CD4-positive, alpha-beta T cell treated with Interleukin-15 for 1 hour (primary cell): ENCODE data around the gene C19orf38.
"Not testable (repeated sequence)": the region's sequence is repeated elsewhere in the genome, so short reads cannot be mapped to it uniquely, and the experiment has no call there.

ENCODE experiments used
- DNase-seq: peaks from one replicate; pipeline ENCODE4 v3.0.0-alpha.2; 2020

The C19orf38 gene

DNA sequence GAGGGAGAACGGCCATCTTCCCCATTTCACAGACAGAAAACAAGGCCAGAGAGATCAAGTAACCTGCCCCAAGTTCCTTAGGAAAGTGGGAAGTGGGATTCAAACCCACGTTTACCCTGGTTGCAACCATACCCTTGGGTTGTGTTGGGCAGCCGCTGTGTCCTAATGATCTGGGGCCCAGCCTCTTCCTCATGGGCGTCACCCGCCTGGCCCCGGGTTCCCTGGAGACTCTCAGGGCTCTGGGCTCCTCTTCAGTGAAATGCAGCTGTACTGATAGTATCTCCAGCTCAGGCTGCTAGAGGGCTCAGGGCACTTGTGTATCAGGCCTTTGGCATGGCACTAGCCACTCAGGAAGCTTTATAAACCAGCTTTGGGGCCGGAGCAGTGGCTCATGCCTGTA lies 22.0 kb upstream of the C19orf38 start:
- no peak for DNase-seq

DNA sequence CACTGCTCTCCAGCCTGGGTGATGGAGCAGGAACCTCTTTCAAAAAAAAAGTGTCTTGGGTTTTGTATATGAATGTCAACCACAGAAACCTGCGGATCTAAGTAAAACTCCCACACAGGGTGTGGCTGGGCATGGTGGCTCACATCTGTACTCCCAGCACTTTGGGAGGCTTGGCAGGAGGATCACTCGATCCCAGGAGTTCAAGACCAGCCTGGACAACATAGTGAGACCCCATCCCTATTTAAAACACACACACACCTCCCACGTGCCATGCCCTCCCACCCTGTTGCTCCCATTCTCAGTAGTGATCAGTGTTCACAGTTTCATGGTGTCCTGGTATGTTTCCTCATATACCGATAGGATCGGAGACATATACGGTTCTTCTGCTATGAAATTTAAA lies 21.4 kb upstream of the C19orf38 start:
- DNase-seq: no peak

DNA sequence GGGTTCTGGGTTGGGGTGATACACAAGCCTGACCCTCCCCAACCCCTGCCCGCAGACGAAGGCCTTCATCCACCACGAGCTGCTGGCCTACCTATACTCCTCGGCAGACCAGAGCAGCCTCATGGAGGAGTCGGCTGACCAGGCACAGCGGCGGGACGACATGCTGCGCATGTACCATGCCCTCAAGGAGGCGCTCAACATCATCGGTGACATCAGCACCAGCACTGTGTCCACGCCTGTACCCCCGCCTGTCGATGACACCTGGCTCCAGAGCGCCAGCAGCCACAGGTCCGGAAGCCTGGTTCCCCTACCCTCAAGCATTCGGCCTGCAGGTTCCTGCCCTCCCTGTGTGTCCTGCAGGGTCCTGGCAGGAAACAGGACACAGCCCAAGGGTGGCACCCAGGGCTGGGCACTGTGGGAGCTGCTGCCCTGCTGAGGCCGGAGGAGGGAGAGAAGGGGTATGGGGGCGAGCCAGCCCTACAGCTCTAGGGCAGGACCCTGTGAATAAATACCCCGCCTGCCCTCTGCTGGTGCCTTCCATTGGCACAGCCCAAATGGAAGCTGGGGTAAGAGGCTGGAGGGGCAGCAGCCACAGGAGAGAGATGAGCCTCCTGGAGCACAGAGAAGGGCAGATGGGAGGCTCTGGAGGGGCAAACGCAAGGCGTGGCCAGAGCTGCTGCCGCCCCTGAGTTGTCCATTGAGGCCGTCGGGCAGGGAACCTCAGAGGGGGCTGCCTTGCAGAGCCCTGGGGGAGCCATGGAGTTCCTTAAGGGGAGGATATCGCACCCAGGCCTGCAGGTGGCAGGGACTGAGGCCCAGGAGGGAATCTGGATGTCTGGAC lies 19.0 kb upstream of the C19orf38 start:
- DNase-seq: no peak

DNA sequence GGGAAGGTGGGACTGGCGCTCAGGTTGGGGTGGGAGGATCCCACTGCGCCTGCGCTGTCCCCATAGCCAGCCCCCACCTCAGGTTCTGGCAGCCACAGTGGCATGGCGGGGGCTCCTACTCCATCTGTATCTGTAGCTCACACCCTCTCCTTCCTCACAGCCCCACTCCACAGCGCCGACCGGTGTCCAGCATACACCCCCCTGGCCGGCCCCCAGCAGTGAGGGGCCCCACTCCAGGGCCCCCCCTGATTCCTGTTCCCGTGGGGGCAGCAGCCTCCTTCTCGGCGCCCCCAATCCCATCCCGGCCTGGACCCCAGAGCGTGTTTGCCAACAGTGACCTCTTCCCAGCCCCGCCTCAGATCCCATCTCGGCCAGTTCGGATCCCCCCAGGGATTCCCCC lies 18.2 kb upstream of the C19orf38 start:
- no peak for DNase-seq

DNA sequence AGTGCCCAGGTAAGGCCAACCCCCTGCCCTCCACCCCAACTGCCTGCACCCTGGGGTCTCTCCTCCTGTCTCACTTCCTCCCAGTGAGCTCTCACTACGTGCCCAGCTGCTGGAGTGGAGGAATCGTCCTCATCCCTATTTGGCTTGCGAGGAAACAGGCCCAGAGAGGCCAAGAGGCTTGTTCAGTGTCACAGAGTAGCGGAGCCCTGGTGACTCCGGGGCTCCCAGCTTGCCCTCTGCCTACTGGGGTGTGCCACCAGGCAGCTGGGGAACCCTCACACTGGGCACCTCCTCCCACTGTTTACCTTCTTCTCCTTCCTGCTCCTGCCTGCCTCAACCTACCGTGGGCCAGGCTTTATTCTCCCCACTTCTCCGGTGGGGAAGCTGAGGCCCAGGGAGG lies 17.8 kb upstream of the C19orf38 start:
- no peak for DNase-seq

DNA sequence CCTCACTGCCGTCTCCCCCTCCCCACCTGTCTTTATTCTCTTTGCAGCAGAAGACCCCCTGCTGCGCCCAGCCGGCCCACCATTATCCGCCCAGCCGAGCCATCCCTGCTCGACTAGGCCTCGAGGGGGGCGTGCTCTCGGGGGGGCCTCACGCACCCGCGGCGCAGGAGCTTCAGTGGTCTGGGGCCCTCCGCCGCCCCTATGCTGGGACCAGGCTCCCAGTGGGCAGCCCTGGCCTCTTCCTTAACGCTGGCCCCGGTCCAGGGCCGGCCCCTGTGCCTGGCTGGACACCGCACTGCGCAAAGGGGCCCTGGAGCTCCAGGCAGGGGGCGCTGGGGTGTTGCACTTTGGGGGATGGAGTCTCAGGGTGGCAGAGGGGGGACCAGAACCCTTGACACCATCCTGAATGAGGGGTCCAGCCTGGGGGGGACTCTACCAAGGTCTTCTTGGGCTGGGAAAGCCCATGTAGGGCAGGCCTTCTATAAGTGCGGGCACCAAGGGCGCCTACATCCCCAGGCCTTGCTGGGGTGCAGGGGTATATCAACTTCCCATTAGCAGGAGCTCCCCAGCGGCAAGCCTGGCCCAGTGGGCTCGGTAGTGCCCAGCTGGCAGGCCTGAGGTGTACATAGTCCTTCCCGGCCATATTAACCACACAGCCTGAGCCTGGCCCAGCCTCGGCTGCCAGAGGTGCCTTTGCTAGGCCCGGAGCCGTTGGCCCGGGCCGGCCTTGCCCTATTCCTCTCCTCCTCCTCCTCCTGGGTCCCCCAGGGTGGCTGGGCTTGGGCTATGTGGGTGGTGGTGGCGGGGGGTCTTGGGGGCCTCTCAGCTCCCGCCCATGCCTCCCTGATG lies 17.1 kb upstream of the C19orf38 start:
- DNase-seq: no peak

DNA sequence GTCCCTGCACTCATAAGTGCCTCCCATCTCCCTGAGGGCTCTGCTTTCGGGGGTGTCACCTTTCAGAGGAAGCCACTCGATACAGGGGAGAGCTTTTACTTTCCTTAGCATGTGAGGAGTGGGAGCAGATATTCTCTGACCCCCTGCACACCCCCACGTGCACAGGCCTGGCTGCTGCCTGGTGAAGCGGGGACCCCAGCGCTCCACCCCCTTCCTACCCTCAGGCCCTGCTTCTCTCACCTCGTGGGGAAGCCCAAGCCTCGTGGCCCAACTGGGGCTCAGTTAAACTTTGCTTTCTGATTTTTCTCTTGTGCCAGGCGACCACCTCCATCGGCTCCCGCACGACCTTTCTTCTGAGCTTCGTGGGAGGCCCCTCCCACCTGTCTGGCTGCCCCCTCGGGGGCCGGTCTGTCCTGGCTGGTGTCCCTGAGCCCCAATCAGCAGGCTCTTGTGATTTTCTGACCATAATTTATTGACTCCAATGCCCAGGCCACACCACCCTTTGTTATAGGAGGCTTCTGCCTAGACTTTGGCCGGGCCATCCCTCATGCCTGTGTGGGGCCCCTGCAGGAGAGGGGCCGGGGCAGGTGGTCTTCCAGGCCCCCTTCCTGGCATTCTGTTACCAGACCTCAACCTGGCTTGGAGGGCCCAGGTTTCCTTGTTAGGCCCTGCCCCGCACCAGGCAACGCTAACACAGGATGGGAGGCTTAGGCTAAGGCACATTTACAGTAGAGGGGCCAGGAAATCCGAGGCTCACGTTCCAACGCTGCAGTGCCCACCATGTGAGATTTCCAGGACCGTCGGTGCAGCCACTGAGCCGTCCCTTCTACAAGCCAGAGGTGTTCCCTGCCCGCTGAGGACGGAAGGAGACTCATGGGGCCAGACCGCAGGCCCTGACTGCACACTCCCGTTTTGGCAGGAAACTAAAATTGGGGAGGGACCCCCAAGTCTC lies 16.0 kb upstream of the C19orf38 start:
- no peak for DNase-seq

DNA sequence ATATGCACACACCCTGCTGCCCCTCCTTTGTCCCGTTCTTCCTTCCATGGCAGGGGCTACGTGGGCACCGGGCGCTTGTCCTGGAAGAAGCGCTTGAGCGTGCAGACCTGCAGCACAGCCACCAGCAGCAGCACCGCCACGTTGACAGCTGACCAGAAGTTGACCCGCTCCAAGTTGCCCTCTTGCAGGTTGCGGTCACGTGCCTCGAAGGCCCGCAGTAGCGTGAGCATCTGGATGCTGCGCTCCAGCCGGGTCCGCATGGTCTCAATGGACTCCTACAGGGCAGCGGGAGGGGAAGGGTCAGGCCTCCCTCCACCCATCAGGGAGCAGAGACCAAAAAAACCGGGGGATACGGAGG lies 15.3 kb upstream of the C19orf38 start:
- no peak for DNase-seq

DNA sequence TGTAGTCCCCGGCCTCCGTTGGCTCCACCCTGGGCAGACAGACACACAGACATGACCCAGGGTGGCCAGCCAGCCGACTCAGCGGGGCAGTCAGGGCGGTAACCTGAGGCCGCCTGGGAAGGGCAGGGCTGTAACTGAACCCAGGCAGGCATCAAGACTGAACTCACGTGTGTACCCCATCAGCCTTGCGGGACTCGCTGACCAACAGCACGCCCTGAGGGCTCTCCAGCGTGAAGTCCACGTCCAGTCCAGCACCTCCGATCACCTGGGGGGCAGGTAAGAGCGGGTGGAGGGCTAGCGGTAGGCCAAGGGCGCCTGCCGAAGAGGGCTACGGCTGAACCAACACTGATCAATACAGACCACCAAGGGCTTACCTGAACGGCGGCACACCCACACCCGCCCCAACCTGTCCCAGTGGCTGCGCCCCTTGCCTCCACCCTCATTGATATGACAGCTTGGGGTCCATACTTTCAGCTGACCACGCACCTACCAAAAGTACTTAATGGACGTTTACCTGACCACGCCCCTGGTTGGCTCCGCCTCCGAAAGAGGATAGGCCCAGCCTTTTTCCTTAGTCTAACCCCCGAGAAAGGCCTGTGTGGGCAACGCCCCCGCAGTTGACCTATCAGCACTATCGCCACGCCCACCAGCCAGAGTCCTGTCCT lies 13.0 kb upstream of the C19orf38 start:
- no peak for DNase-seq

DNA sequence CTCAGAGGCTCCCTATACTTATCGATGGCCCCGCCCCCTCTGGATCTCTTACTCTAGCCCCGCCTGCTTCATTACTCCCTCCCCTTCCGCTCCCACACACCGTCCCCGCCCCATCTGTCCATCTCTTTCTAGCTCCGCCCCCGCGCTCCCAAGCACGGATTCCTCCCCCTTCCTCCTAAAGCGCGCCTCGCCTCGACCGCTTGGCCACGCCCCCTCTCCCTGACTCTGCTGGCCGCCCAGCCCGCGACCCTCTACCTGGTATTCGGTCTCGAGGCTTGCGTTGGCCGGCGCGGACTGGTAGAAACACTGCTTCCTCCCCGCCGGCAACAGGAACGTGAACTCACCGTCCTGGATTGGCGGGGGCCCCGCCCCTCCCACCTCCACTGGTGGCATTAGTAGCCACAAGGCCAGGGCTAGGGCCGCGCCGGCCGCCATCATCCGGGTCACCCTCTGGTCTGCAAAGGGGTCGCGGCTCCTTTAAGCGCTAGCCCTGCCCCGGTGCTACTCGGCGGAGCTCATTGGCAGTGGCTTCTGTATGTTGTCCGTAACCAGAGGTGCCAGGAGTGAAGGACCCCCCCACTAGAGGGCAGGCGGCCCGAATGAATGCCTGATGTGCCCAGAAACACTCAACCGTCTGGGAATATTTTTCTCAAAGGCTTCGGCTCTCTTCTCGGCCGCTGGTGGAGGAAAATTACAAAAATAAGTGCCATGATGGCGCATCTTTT lies 12.3 kb upstream of the C19orf38 start, which contains the start of gene TMED1:
Gene TMED1, minus strand, starts transcription at position 459 of the 725 bp plus-strand sequence. Its CDS starts 21 bp downstream, at position 438.
- peak; percentile 99 for DNase-seq

DNA sequence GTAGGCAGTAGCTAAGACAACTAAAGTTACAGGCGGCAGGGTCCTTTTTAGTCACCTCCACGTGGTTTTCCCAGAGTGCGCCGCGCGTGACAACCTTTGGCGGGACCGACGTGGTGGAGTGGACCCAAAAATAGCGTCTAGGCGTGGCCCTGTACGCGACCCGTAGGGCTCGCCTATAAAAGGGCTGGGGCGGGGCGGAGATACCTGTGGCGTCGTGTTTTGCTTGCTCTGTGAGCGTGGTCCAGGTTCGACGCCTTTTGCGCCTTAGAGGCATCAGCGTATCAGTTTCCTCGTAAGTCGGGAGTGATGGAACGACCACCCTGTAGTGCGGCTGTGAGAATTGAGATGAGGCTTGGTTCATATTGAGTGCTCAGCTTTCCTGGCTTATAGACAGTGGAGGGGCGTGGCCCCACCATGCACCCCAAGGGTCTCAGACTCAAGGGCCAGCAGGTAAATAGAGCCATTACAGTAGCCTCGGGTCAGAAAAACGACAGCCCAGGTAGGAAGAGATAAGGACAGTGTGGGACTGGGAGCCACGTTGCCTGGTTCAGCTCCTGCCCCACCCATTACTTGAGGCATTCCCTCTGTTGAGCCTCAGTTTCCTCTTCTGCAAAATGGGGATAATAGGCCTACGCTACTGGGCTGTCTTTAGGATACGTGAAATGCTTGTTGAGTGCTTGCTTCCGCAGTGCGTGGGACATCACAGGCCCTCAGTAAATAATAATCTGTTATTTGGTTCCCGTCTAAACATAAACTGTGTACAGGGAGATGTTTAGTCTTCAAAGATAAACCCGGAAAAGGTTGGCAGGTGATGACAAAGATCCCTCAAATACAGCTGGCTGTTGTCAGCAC lies 11.5 kb upstream of the C19orf38 start:
- DNase-seq: peak; percentile 90

DNA sequence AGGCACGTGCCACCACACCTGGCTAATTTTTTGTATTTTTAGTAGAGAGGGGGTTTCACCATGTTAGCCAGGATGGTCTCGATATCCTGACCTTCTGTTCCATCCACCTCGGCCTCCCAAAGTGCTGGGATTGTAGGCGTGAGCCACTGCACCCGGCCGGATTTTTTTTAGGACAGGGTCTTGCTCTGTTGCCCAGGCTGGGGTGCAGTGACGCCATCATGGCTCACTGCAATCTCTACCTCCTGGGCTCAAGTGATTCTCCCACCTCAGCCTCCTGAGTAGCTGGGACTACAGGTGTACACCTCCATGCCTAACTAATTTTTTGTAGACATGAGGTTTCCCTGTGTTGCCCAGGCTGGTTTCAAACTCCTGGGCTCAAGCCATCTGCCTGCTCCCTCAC lies 10.6 kb upstream of the C19orf38 start:
- not testable (repeated sequence) for DNase-seq

DNA sequence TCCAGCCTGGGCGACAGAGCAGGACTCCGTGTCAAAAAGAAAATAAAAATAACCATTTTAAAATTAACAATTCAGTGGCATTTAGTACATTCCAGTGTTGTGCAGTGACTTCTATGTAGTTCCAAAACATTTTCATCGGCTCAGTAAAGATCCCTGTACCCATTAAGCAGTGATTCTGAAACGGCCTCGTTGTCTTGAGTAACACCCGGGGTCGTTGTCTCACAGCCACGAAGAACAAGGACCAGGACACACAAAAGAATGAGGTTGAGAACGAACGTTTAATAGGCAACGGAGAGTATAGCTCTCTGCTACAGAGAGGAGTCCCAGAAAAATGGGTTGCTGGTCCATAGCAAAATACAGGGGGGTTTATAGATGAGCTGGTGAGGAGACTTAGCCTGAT lies 9.8 kb upstream of the C19orf38 start:
- no peak for DNase-seq

DNA sequence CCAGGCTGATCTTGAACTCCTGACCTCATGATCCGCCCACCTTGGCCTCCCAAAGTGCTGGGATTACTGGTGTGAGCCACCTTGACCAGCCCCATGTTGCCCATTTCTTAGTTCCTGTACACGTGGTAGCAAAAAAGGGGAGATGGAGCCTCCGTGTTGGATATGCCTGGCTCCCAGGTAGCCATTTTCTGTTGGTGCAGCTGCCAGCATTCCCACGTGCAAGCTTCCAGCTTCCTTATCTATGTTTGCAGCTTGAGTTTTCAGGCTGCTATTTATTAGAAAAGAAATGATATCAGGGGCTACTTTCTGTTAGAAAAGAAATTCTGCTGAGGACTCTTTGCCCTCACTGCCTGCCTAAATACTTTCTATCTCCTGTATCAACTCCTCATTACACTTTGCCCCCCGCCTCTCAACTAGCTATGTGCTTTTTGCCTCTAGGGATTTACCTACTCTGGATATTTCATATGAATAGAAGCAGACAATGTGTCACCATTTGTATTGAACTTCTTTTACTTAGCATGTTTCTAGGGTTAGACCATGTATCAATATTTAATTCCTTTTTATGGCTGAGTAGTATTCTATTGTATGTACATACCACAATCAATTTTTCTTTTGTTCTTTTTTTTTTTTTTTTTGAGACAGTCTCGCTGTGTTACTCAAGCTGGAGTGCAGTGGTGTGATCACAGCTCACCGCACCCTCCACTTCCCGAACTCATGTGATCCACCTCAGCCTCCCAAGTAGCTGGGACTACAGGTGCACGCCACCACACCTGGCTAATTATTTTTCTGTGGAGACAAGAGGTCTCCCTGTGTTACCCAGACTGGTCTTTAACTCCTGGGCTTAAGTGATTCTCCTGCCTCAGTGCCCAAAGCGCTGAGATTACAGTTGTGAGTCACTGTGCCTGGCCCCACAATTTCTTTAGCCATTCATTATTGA lies 8.8 kb upstream of the C19orf38 start:
- no peak for DNase-seq

DNA sequence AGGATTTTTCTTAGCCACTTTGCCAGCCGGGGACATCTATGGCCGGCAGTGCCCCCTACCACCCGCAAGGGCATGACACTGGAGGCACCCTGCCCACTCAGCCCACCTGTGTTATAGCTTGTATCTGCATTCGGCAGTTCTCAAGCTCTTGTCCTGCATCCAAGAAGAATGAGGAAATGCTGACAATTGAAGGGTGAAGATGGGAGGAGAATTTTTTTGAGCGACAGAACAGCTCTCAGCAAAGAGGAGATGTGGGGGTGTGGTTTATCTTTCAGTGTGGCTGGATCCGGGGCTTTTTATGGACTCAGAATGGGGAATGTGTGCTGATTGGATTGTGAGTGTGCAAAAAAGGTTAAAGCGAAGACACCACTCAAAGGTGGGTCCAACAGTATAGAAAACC lies 5.4 kb upstream of the C19orf38 start:
- no peak for DNase-seq

DNA sequence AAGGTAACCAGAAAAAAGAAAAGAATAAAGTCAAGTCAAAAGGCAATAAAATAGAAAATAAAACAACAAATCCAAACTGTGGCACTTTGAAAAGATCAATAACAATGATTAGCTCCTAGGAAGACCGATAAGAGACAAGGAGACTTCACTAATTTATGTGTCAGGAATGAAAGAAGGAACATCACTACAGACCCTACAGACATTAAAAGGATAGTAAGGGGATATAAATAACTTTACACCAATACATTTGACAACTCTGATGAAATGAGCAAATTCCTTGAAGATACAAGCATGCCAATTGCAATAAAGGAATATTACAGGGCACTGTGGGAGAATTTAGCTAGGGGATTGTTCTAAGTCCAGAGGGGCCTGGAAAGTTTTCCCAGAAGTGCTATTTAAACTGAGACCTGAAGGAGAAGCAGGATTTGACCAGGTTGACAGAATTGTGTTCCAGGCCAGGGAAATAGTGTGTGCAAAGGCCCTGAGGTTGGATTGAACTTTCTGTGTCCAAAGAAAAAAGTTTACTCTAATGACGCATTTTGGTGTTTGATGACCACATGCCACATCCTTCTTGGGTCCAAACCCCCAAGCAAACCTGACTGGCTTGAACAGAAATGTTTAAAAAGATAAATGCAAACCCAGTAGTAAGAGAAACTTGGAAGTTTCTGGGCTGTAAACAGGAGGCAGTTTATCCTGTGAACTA lies 1.6 kb upstream of the C19orf38 start:
- DNase-seq: no peak

DNA sequence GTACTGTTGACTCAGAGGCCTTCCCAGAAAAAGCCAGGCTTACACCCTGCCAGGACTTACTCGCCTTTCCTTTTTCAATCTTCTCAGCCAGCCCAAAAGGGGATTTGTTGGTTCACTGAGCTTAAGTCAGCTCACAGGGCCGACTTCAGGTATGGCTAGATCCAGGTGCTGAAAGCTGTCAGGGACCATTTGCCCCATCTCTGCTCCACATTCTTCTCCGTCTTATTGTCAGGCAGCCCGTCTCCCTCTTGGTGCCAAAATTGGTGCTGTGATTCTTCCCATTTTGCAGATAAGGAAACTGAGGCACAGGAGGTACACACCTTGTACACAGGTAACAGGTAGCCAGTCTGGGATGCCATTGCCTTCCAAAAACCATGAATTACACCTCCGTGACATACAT lies 2.4 kb downstream of the C19orf38 start:
- no peak for DNase-seq

DNA sequence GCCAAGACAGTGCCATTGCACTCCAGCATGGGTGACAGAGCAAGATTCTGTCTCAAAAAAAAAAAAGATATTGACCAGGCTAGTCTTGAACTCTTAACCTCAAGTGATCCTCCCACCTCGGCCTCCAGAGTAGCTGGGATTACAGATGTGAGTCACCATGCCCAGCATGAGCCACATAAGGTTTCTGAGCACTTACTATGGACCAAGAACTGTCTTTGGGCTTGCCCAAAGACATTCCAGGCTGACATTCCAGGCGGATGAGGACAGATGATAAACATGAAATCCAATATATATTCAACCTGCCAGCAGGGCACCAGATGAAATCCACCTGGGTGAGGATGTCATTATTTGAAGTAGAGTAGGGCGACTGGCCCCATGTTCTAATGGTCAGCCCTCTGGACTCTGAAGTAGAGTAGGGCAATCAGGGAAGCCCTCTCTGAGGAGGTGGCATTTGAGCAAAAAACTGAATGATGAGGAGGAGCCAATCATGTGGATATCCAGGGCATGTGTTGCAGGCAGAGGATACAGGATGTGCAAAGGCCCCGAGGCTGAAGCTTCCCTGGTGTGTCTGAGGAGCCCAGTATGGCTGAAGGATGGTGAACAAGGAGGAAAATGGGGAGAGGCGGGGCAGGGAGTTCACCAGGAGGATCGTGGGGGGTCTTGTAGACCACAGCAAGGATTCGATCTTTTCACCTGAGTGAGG lies 4.0 kb downstream of the C19orf38 start:
- no peak for DNase-seq
